Testis (tissue), 3 donors: ENCODE data around the gene NPAS3. TPM values are rescaled to one million over a fixed set of nuclear protein-coding genes. Genes with fewer than 3 reads are reported as not detected.

Experiments used
- DNase-seq: peaks from one replicate; pipeline ENCODE4 v3.0.0-alpha.2; 2019
- H3K27ac ChIP-seq, 2 donors: fragments of 200-600 bp; sonication (generic); one replicate each; pipeline ENCODE4 v1.5.1; 2019
- H3K27me3 ChIP-seq: fragments of 200-600 bp; sonication (generic); one replicate; pipeline ENCODE4 v1.5.1; 2019
- H3K36me3 ChIP-seq: fragments of 200-600 bp; sonication (generic); one replicate; pipeline ENCODE4 v1.5.1; 2017; ENCODE audit warnings: low read depth; ENCODE audit errors: missing control alignments
- H3K4me1 ChIP-seq: fragments of 200-600 bp; sonication (generic); one replicate; pipeline ENCODE4 v1.5.1; 2019
- H3K4me3 ChIP-seq, 2 donors: fragments of 200-600 bp; sonication (generic); one replicate each; pipeline ENCODE4 v1.5.1; 2017 to 2019
- H3K9me3 ChIP-seq: fragments of 200-600 bp; sonication (generic); one replicate; pipeline ENCODE4 v1.5.1; 2017
- POLR2A ChIP-seq: fragments of 450-650 bp; IDR thresholded peaks from one replicate; pipeline ENCODE4 v1.6.1; 2017; ENCODE audit warnings: antibody characterized with exemption, mild to moderate bottlenecking, moderate library complexity
- WGBS, 2 donors: methylation state at CpG; one replicate each; pipeline ENCODE4 v1.1.5; 2018; 5-methylcytosine and 5-hydroxymethylcytosine counted together
- intact Hi-C: fragments of 100-400 bp; cut with DNase I; formaldehyde crosslinking; loops from one replicate; pipeline ENCODE4 v1.15.1; 2023; ENCODE audit warnings: low total_unique reads
- polyA plus RNA-seq: library from polyadenylated mRNA; stranded (reverse); fragments of 350-450 nt; fragmentation: Illumina TruSeq; extraction: RNeasy Lipid Tissue Mini Kit (QIAGEN cat#74804); gene quantifications from one replicate; pipeline ENCODE4 v1.2.3, GENCODE V29; 2014; ENCODE audit warnings: low read depth, low replicate concordance; ENCODE audit not compliant: insufficient read depth
- total RNA-seq, 2 donors: library from RNA; depleted of rRNA; stranded (reverse); fragments of >200 nt; gene quantifications; one replicate each; pipeline ENCODE4 v1.2.3, GENCODE V29; 2016
- TF ChIP-seq, protein P1 (sequence below), 3 experiments: fragments of 450-650 bp in 2 of 3; fragments of 200-600 bp in 1 of 3; sonication (generic) in 1 of 3; IDR thresholded peaks; one replicate each; pipeline ENCODE4 v1.5.1; 2016 to 2019; ENCODE audit warnings: antibody characterized with exemption in 3 of 3, mild to moderate bottlenecking in 2 of 3, moderate library complexity in 1 of 3

Gene NPAS3
- total and polyA plus RNA-seq, 3 donors from 2014 or later: 1.1 to 3.7 (median 1.8) TPM

DNA sequence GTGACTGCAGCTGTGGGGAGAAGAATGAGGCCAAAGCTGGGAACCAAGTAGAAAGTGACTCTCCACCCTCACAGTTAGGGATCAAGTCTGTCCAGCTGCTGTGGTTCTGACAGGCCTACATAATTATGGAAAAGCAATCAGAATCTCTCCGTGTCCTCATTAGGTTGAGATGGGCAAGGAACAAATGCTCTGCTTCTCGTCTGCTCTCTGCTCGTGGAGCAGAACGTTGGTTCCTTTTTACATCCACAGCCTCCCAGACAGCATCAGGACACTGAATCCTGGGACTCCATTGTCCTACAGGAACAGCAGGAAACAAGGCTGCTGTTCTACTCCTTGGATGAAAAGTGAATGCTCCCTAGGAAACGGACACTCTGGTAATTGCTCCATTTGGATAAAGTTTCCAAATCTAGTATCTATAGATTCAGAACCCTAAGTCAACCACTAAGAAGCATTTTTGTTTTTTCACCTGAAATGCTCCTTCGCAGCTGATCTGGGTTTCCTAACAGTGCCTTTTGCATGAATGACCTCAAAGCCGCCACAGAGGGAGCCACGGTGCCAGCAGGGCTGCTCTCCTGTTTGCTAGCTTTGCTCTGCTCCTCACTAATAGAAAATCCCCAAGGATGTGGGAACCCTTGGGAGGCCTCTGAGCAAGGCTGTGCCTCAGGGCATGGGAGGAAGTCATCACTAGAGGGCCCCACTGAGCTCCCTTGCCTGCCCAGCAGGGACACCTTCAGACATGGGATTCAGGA, 910.2 kb downstream of the NPAS3 start:
- no peaks in the 10 kb centered on the region for H3K27me3 ChIP-seq
- TF ChIP-seq, protein P1, sequence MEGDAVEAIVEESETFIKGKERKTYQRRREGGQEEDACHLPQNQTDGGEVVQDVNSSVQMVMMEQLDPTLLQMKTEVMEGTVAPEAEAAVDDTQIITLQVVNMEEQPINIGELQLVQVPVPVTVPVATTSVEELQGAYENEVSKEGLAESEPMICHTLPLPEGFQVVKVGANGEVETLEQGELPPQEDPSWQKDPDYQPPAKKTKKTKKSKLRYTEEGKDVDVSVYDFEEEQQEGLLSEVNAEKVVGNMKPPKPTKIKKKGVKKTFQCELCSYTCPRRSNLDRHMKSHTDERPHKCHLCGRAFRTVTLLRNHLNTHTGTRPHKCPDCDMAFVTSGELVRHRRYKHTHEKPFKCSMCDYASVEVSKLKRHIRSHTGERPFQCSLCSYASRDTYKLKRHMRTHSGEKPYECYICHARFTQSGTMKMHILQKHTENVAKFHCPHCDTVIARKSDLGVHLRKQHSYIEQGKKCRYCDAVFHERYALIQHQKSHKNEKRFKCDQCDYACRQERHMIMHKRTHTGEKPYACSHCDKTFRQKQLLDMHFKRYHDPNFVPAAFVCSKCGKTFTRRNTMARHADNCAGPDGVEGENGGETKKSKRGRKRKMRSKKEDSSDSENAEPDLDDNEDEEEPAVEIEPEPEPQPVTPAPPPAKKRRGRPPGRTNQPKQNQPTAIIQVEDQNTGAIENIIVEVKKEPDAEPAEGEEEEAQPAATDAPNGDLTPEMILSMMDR (IDR thresholded peaks at IDR 0.05): peak; percentile 27 to 51 (median 35)
- no peak for TF ChIP-seq POLR2A
- H3K4me3 ChIP-seq: no peak overlapping the region
- H3K27ac ChIP-seq: no peak overlapping the region
- intact Hi-C loops: no loop called here
- no peaks in the 10 kb centered on the region for H3K36me3 ChIP-seq
- 65 to 68% methylated on average over 8 of the region's 8 CpGs for WGBS, 2 donors
- H3K4me1 ChIP-seq: no peaks in the 10 kb centered on the region
- H3K9me3 ChIP-seq: no peaks in the 10 kb centered on the region
- DNase-seq: peak; percentile 82

DNA sequence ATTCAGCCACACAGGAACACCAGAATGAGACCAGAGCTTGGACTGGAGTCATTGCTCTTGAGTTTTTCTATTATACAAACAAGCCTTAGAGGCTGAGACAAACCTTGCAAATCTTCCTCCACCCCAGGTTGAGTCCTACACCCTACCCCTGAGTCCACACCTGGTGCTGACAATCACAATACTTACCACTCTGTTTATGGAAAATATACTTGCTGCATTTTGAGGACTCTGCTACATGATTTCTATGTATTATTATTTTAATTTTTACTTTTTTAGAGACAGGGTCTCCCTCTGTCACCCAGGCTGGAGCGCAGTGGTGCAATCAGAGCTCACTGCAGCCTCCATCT, 910.7 kb downstream of the NPAS3 start:
- no peaks in the 10 kb centered on the region for H3K36me3 ChIP-seq
- no peaks in the 10 kb centered on the region for H3K27me3 ChIP-seq
- DNase-seq: no peak
- 93 to 94% methylated on average over 1 of the region's 1 CpG for WGBS, 2 donors
- H3K27ac ChIP-seq: no peak overlapping the region
- TF ChIP-seq POLR2A: no peak
- TF ChIP-seq, protein P1 (IDR thresholded peaks at IDR 0.05): no peak
- H3K9me3 ChIP-seq: no peaks in the 10 kb centered on the region
- H3K4me1 ChIP-seq: no peaks in the 10 kb centered on the region
- intact Hi-C loops: no loop called here
- H3K4me3 ChIP-seq: no peak overlapping the region

DNA sequence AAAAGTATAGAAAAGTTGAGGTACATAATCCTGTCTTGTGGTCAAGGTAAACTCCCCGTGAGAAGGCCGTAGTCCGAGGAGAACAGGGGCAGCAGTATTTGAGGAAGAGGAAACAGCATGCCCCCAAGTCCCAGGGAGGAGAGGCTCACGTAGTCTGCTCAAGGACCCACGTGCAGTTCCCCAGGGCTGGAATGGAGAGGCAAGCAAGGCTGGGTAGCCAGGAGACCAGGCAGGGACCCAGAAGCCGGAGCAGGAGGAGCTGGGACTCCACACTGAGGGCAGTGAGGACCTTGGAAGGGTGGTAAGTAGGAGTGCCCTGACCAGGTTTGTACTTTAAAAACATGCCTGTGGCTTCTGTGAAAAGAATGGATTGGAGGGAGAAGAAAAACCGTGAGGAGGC, 912.1 kb downstream of the NPAS3 start:
- intact Hi-C loops: no loop called here
- DNase-seq: no peak
- no peaks in the 10 kb centered on the region for H3K27me3 ChIP-seq
- no peak overlapping the region for H3K27ac ChIP-seq
- no peaks in the 10 kb centered on the region for H3K9me3 ChIP-seq
- no peaks in the 10 kb centered on the region for H3K4me1 ChIP-seq
- 51 to 70% methylated on average over 7 of the region's 7 CpGs for WGBS, 2 donors
- no peak overlapping the region for H3K4me3 ChIP-seq
- TF ChIP-seq, protein P1 (IDR thresholded peaks at IDR 0.05): no peak
- no peak for TF ChIP-seq POLR2A
- no peaks in the 10 kb centered on the region for H3K36me3 ChIP-seq

DNA sequence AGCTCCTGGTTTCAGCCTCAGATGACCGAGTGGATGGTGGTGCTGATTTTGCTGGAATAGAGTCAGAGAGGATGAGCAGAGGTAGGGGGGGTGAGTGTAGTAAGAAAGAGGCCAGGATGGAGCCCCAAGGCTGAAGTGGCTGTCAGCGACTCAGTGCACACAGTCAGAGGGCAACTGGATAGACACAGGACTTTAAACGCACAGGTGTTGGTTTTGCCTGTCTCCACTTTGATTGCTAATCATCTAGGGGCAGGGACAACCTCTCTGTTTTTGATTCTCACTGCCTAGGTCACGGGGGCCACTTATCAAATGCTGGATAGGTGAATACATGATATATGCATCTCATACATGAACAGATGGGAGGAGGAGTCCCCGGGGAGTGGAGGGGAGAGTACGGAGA, 912.7 kb downstream of the NPAS3 start:
- WGBS, 2 donors: 63 to 66% methylated on average over 6 of the region's 6 CpGs
- no peaks in the 10 kb centered on the region for H3K36me3 ChIP-seq
- no peaks in the 10 kb centered on the region for H3K27me3 ChIP-seq
- H3K27ac ChIP-seq: no peak overlapping the region
- no peak for TF ChIP-seq POLR2A
- TF ChIP-seq, protein P1 (IDR thresholded peaks at IDR 0.05): no peak
- no peaks in the 10 kb centered on the region for H3K9me3 ChIP-seq
- H3K4me1 ChIP-seq: no peaks in the 10 kb centered on the region
- intact Hi-C loops: no loop called here
- DNase-seq: no peak
- H3K4me3 ChIP-seq: no peak overlapping the region

DNA sequence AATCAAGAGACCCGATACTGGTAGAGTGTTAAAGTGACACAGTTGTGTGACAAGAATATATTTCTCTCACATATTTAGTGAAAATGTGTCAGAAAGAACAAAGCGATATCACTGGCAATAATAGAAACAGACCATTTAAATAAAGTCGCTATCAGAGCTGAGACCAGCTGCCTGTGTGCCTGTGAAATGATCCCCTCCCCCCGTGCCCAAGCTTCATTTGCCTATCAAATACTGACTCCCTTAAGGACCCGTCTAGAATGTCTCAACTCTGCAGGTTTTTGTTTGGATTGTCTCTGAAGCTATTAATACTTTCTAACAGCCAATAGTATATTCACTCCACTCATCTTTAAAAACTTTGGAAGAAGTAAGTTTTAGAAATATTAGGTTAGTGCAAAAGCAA, 913.3 kb downstream of the NPAS3 start:
- H3K27me3 ChIP-seq: no peaks in the 10 kb centered on the region
- 59 to 65% methylated on average over 5 of the region's 5 CpGs for WGBS, 2 donors
- no peak overlapping the region for H3K27ac ChIP-seq
- H3K9me3 ChIP-seq: no peaks in the 10 kb centered on the region
- H3K4me1 ChIP-seq: no peaks in the 10 kb centered on the region
- no peak for TF ChIP-seq POLR2A
- no peak for DNase-seq
- no peaks in the 10 kb centered on the region for H3K36me3 ChIP-seq
- intact Hi-C loops: no loop called here
- no peak overlapping the region for H3K4me3 ChIP-seq
